ENCODE data around the gene CNNM2.
"Not testable (repeated sequence)": the region's sequence is repeated elsewhere in the genome, so short reads cannot be mapped to it uniquely, and the experiment has no call there.

The CNNM2 gene

DNA sequence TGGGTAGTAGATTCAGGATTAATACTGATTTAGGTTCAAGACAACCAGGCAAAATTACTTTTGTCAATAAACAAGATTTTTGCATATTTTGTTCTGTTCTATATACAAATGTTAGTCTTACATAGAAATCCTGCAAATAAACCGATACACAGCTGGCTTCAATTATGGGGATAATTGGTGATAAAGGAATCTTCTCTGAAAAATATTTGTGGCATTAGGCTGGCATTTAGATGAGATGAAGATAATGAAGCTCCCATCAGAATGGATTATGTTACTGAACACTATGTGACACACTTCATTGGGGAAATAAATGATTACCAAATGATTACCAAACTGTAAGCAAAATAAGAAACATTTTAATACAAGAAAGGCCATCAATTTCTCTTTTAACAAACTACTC, 209.1 kb downstream of the CNNM2 start:
- Histone ChIP-seq H3K27ac (ENCODE audit: low read depth, low read length) (no peak overlapping the region), H3K4me1 (ENCODE audit: control insufficient read depth, low read length) (no peaks in the 10 kb centered on the region), H3K79me2 (ENCODE audit: control insufficient read depth, low read length) (peaks cover 12% of the 10 kb centered on the region), H4K20me1 (ENCODE audit: control insufficient read depth, insufficient read depth, low read depth, low read length) (peaks cover 3% of the 10 kb centered on the region; the same call in 1 of the 2 replicates), H3K9me2 (replicated peaks; ENCODE audit: control insufficient read depth, low read length) (no peaks in the 10 kb centered on the region), H3K9me3 (ENCODE audit: control insufficient read depth, insufficient read depth, low read length) (no peaks in the 10 kb centered on the region), H3F3A (ENCODE audit: control insufficient read depth, insufficient read depth) (peaks cover 9% of the 10 kb centered on the region; the same call in 1 of the 2 replicates), H3K27me3 (ENCODE audit: control insufficient read depth, low read length) (no peaks in the 10 kb centered on the region), H3K4me2 (ENCODE audit: low read length) (no peak overlapping the region), H3K36me3 (ENCODE audit: control insufficient read depth, low read length) (peaks cover 14% of the 10 kb centered on the region), H3K4me3 (ENCODE audit: low read length) (no peak overlapping the region)
- TF ChIP-seq, protein P1, sequence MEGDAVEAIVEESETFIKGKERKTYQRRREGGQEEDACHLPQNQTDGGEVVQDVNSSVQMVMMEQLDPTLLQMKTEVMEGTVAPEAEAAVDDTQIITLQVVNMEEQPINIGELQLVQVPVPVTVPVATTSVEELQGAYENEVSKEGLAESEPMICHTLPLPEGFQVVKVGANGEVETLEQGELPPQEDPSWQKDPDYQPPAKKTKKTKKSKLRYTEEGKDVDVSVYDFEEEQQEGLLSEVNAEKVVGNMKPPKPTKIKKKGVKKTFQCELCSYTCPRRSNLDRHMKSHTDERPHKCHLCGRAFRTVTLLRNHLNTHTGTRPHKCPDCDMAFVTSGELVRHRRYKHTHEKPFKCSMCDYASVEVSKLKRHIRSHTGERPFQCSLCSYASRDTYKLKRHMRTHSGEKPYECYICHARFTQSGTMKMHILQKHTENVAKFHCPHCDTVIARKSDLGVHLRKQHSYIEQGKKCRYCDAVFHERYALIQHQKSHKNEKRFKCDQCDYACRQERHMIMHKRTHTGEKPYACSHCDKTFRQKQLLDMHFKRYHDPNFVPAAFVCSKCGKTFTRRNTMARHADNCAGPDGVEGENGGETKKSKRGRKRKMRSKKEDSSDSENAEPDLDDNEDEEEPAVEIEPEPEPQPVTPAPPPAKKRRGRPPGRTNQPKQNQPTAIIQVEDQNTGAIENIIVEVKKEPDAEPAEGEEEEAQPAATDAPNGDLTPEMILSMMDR (IDR thresholded peaks at IDR 0.05; ENCODE audit: low read depth, low read length, poor library complexity, severe bottlenecking): no peak
- no peak for TF ChIP-seq EZH2phosphoT487 (IDR thresholded peaks at IDR 0.05; ENCODE audit: borderline replicate concordance, low read length)

DNA sequence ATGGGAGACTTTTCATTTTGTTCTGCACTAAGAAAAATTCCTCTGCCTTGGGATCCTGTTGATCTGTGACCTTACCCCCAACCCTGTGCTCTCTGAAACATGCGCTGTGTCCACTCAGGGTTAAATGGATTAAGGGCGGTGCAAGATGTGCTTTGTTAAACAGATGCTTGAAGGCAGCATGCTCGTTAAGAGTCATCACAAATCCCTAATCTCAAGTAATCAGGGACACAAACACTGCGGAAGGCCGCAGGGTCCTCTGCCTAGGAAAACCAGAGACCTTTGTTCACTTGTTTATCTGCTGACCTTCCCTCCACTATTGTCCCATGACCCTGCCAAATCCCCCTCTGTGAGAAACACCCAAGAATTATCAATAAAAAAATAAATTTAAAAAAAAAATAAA, 212.1 kb downstream of the CNNM2 start:
- not testable (repeated sequence) for H3K9me3 ChIP-seq (ENCODE audit: control insufficient read depth, insufficient read depth, low read length); H3K4me2 ChIP-seq (ENCODE audit: low read length); H3K4me3 ChIP-seq (ENCODE audit: low read length); H3K79me2 ChIP-seq (ENCODE audit: control insufficient read depth, low read length); H3K4me1 ChIP-seq (ENCODE audit: control insufficient read depth, low read length); H3K27ac ChIP-seq (ENCODE audit: low read depth, low read length); H3F3A ChIP-seq (ENCODE audit: control insufficient read depth, insufficient read depth); H3K9me2 ChIP-seq (replicated peaks; ENCODE audit: control insufficient read depth, low read length); H4K20me1 ChIP-seq (ENCODE audit: control insufficient read depth, insufficient read depth, low read depth, low read length); H3K27me3 ChIP-seq (ENCODE audit: control insufficient read depth, low read length)
- H3K36me3 ChIP-seq (ENCODE audit: control insufficient read depth, low read length): peaks cover 28% of the 10 kb centered on the region

DNA sequence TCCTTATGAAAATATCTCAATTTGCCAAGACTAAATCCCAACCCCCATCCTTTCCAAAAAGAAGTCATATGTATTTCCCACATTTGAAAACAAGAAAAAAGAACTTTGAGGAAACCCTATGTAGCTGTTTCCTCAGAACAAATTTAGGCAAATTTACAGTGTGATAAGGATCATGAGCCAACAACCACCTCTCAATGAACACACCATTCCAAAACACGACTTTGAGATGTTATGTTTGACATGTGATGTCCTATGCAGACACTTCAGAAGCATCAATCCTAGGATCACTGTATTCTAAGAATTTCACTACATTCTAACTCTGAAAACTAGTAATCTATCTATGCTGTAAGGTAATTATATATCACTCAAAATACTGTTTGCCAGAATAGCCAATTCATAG, 212.8 kb downstream of the CNNM2 start:
- H3K36me3 ChIP-seq (ENCODE audit: control insufficient read depth, low read length): peaks cover 28% of the 10 kb centered on the region
- H3K4me3 ChIP-seq (ENCODE audit: low read length): no peak overlapping the region
- TF ChIP-seq, protein P1 (IDR thresholded peaks at IDR 0.05; ENCODE audit: low read depth, low read length, poor library complexity, severe bottlenecking): no peak
- no peak for TF ChIP-seq EZH2phosphoT487 (IDR thresholded peaks at IDR 0.05; ENCODE audit: borderline replicate concordance, low read length)
- H3K4me2 ChIP-seq (ENCODE audit: low read length): no peak overlapping the region
- no peaks in the 10 kb centered on the region for H3K4me1 ChIP-seq (ENCODE audit: control insufficient read depth, low read length)
- 0 out of 2 replicates have a peak, but pooled peaks cover 4% of the 10 kb centered on the region for H3F3A ChIP-seq (ENCODE audit: control insufficient read depth, insufficient read depth)
- no peak overlapping the region for H3K27ac ChIP-seq (ENCODE audit: low read depth, low read length)
- H3K79me2 ChIP-seq (ENCODE audit: control insufficient read depth, low read length): peaks cover 4% of the 10 kb centered on the region; the same call in 1 of the 2 replicates
- no peaks in the 10 kb centered on the region for H3K9me3 ChIP-seq (ENCODE audit: control insufficient read depth, insufficient read depth, low read length)
- no peaks in the 10 kb centered on the region for H4K20me1 ChIP-seq (ENCODE audit: control insufficient read depth, insufficient read depth, low read depth, low read length)
- H3K9me2 ChIP-seq (replicated peaks; ENCODE audit: control insufficient read depth, low read length): no peaks in the 10 kb centered on the region
- H3K27me3 ChIP-seq (ENCODE audit: control insufficient read depth, low read length): no peaks in the 10 kb centered on the region

DNA sequence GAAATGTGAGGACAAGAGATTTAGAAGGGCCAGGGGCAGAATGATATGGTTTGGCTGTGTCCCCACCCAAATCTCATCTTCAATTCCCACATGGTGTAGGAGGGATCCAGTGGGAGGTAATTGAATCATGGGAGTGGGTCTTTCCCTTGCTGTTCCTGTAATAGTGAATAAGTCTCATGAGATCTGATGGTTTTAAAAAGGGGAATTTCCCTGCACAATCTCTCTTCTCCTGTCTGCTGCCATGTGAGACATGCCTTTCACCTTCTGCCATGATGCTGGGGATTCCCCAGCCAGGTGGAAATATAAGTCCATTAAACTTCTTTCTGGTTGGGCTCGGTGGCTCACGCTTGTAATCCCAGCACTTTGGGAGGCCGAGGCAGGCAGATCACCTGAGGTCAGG, 217.1 kb downstream of the CNNM2 start:
- H4K20me1 ChIP-seq (ENCODE audit: control insufficient read depth, insufficient read depth, low read depth, low read length); H3K9me2 ChIP-seq (replicated peaks; ENCODE audit: control insufficient read depth, low read length); H3F3A ChIP-seq (ENCODE audit: control insufficient read depth, insufficient read depth); H3K79me2 ChIP-seq (ENCODE audit: control insufficient read depth, low read length); H3K9me3 ChIP-seq (ENCODE audit: control insufficient read depth, insufficient read depth, low read length); H3K4me1 ChIP-seq (ENCODE audit: control insufficient read depth, low read length); H3K4me3 ChIP-seq (ENCODE audit: low read length); H3K4me2 ChIP-seq (ENCODE audit: low read length); H3K27me3 ChIP-seq (ENCODE audit: control insufficient read depth, low read length); H3K27ac ChIP-seq (ENCODE audit: low read depth, low read length): not testable (repeated sequence)
- H3K36me3 ChIP-seq (ENCODE audit: control insufficient read depth, low read length): peaks cover 56% of the 10 kb centered on the region
